GM12801 (cell line): ENCODE data around the gene NCS1.

ENCODE experiments used
- TF ChIP-seq, protein P1 (sequence below): IDR thresholded peaks from one replicate; pipeline ENCODE4 v1.5.1; 2011; ENCODE audit warnings: control low read depth; ENCODE audit not compliant: insufficient read length; ENCODE audit errors: extremely low read depth

NCS1 gene

DNA sequence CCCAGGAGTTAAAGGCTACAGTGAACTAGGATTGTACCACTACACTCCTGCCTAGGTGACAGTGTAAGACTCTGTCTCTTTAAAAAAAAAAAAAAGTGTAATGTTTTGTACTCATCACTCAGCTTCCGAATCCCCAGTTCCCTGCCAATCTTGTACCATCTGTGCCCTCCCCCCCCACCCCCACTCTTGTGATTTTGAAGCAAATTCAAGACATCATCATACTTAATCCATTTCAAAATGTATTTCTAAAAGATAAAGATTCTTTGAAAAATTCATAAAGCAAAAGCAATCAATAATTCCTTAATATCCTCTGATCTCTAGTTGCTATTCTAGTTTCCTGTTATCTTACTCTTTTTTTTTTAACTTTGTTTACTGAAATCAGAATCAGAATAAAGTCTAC is 58.4 kb downstream of the NCS1 start:
- TF ChIP-seq, protein P1, sequence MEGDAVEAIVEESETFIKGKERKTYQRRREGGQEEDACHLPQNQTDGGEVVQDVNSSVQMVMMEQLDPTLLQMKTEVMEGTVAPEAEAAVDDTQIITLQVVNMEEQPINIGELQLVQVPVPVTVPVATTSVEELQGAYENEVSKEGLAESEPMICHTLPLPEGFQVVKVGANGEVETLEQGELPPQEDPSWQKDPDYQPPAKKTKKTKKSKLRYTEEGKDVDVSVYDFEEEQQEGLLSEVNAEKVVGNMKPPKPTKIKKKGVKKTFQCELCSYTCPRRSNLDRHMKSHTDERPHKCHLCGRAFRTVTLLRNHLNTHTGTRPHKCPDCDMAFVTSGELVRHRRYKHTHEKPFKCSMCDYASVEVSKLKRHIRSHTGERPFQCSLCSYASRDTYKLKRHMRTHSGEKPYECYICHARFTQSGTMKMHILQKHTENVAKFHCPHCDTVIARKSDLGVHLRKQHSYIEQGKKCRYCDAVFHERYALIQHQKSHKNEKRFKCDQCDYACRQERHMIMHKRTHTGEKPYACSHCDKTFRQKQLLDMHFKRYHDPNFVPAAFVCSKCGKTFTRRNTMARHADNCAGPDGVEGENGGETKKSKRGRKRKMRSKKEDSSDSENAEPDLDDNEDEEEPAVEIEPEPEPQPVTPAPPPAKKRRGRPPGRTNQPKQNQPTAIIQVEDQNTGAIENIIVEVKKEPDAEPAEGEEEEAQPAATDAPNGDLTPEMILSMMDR, result no peak

- TF ChIP-seq, protein P1, result no peak
These were observed 60.8 kb downstream of the NCS1 start for GRCh38 chr9:130232899-130233586.

DNA sequence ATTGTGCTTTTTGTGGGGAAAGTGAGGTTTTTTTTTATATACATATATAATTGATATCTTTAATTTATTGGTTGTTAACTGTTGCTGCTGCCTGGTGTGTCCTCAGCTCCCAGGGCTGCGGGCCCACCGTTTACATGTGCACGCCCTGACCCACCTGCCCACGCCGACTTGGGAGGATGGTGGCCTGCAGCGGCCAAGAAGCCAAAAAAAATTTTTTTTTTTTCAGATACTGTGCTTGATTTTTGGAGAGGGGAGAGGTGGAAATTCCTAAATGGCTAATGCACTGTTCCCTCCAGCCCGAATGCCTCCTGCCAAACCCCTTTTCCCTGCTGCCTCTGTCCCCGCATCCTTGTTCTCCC is 61.4 kb downstream of the NCS1 start:
- TF ChIP-seq, protein P1, result no peak

DNA sequence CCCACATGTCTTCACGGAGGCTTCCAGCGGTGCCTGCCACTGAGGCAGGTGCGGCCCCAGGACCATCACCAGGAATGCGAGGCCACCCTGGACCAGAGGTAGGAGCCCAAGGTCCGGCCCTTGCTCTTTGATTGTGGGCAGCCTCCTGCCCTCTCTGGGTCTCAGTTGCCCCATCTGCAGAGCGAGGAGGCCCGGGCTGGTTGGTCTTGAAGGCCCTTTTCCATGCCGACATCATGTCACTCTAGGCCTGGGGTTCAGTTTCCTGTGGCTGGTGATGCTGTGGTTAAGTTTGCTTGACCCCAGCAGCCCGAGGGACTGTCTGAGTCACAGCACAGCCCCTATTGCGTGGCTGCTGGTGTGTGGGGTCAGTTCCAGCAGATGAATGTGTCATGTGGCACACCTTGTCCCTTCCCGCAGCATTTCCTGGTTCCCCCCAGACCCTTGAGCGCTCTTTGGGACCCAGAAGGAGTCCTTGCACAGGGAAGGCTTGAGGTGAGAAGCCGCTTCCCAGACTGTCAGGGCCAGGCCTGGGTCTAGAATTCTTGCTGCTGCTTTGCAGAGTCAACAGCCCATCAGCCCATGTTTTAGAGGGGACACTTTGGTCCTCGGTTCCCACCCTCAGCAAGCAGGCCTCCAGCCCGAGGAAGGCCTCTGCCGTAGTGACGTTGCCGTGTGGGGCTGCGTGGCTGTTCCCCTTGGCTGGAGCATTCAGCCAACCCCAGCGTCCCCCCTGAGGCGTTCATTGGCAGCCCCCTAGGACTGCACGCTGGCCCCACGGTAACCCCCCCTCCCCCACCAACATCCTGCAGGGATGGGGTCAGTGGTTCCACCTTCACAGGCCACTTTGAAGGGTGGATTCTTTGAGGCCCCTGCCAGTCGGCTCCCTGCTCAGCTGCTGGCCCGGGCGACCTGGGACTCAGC is 62.4 kb downstream of the NCS1 start:
- TF ChIP-seq, protein P1, result no peak

DNA sequence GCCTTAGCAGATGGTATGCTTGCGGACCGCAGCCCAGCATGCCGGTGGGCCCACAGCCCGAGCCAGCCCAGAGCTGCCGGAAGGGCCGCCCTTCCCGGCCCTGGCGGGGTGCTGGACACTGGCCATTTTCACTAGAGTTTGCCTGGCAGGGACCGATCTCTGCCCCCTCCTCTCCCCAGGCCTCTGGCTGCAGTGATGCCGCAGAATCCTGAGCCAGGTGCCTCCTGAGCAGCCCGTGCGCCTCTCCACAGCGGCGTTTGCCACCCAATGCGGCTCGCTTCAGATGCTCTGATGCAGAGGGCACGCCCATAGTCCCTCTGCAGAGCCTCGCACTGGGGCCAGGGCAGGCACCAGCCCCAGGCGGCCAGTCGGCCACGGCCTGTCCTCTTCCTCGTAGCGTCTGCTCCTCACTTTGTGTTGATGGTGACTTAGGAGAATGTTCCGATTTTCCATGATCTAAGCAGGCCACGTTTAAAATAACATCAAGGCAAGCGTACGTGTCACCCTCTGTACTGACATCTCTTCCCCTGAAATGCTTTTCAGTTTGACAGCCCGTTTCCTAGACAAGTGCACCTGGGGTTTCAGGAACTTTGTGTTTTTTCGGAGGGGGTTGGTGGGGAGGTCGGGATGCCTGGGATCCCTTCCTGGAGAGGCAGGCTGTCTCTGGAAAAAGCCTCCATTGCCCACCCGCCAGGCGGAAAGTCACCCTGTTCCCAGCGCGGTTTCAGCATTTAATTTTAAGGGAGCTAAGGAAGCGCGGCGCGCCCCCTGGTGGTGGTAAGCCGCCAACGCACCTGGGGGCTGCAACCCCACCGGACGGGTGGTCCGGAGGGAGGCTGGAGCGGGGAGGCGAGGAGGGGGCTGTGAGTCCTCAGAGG is 63.6 kb downstream of the NCS1 start:
- TF ChIP-seq, protein P1, result no peak

GRCh38 chr9:130236436-130236985 is 64.3 kb downstream of the NCS1 start:
- TF ChIP-seq, protein P1, result no peak
